ENCODE results near the gene RGS13. TPM values are rescaled to one million over a fixed set of nuclear protein-coding genes. Genes with fewer than 3 reads are reported as not detected.

RGS13 gene
- polyA plus RNA-seq, 1 experiment = not detected

GRCh38 chr1:192654591-192655251 lies 18.8 kb downstream of the RGS13 start:
- POLR2A ChIA-PET = no interaction called here
- Histone ChIP-seq H3K27ac (ENCODE audit: low read depth, low read length) (no peak overlapping the region), H3K9me3 (ENCODE audit: control insufficient read depth, insufficient read depth, low read length) (no peaks in the 10 kb centered on the region), H3K4me3 (ENCODE audit: low read depth, low read length) (no peak overlapping the region), H3K27me3 (ENCODE audit: control insufficient read depth, insufficient read depth, low read length) (no peaks in the 10 kb centered on the region)
- DNase-seq (ENCODE audit: low read depth, low spot score) = no peak
- TF ChIP-seq CTCF (IDR thresholded peaks at IDR 0.05; ENCODE audit: low read depth, low read length) = no peak
- CTCF ChIA-PET = no interaction called here

- H3K4me3 ChIP-seq (ENCODE audit: low read depth, low read length) = no peak overlapping the region
- no peak overlapping the region for H3K27ac ChIP-seq (ENCODE audit: low read depth, low read length)
- ChIA-PET POLR2A (no interaction called here), CTCF (no interaction called here)
- no peak for DNase-seq (ENCODE audit: low read depth, low spot score)
- no peaks in the 10 kb centered on the region for H3K27me3 ChIP-seq (ENCODE audit: control insufficient read depth, insufficient read depth, low read length)
- no peaks in the 10 kb centered on the region for H3K9me3 ChIP-seq (ENCODE audit: control insufficient read depth, insufficient read depth, low read length)
- no peak for TF ChIP-seq CTCF (IDR thresholded peaks at IDR 0.05; ENCODE audit: low read depth, low read length)
Measured at GRCh38 chr1:192657760-192658159, 21.8 kb downstream of the RGS13 start.

- no peak for DNase-seq (ENCODE audit: low read depth, low spot score)
- H3K27me3 ChIP-seq (ENCODE audit: control insufficient read depth, insufficient read depth, low read length) = no peaks in the 10 kb centered on the region
- ChIA-PET POLR2A (no interaction called here), CTCF (no interaction called here)
- TF ChIP-seq CTCF (IDR thresholded peaks at IDR 0.05; ENCODE audit: low read depth, low read length) = no peak
- H3K4me3 ChIP-seq (ENCODE audit: low read depth, low read length) = no peak overlapping the region
- no peaks in the 10 kb centered on the region for H3K9me3 ChIP-seq (ENCODE audit: control insufficient read depth, insufficient read depth, low read length)
- H3K27ac ChIP-seq (ENCODE audit: low read depth, low read length) = no peak overlapping the region
Measured at GRCh38 chr1:192658255-192658654, 22.3 kb downstream of the RGS13 start.

GRCh38 chr1:192660613-192661012 lies 24.7 kb downstream of the RGS13 start:
- no peak for TF ChIP-seq CTCF (IDR thresholded peaks at IDR 0.05; ENCODE audit: low read depth, low read length)
- Histone ChIP-seq H3K9me3 (ENCODE audit: control insufficient read depth, insufficient read depth, low read length) (no peaks in the 10 kb centered on the region), H3K27ac (ENCODE audit: low read depth, low read length) (no peak overlapping the region), H3K4me3 (ENCODE audit: low read depth, low read length) (no peak overlapping the region), H3K27me3 (ENCODE audit: control insufficient read depth, insufficient read depth, low read length) (no peaks in the 10 kb centered on the region)
- ChIA-PET POLR2A (no interaction called here), CTCF (no interaction called here)
- DNase-seq (ENCODE audit: low read depth, low spot score) = no peak

- no peak for TF ChIP-seq CTCF (IDR thresholded peaks at IDR 0.05; ENCODE audit: low read depth, low read length)
- ChIA-PET CTCF (no interaction called here), POLR2A (no interaction called here)
- no peak overlapping the region for H3K27ac ChIP-seq (ENCODE audit: low read depth, low read length)
- H3K4me3 ChIP-seq (ENCODE audit: low read depth, low read length) = no peak overlapping the region
- H3K27me3 ChIP-seq (ENCODE audit: control insufficient read depth, insufficient read depth, low read length) = no peaks in the 10 kb centered on the region
- DNase-seq (ENCODE audit: low read depth, low spot score) = no peak
- no peaks in the 10 kb centered on the region for H3K9me3 ChIP-seq (ENCODE audit: control insufficient read depth, insufficient read depth, low read length)
Measured at GRCh38 chr1:192668409-192668983, 32.5 kb downstream of the RGS13 start.
